GM18526 (cell line): ENCODE measurements around the gene ABR.

Source experiments
- POLR2A ChIP-seq: IDR thresholded peaks from 3 replicates; pipeline ENCODE4 v1.6.1; 2011; ENCODE audit not compliant: insufficient read length; ENCODE audit errors: extremely low read depth

Gene ABR

GRCh38 chr17:1003972-1004768 lies 175.6 kb downstream of the ABR start:
- TF ChIP-seq POLR2A = no peak

GRCh38 chr17:1003633-1003971 lies 176.2 kb downstream of the ABR start:
- no peak for TF ChIP-seq POLR2A

GRCh38 chr17:1002771-1003555 lies 176.8 kb downstream of the ABR start:
- no peak for TF ChIP-seq POLR2A

GRCh38 chr17:1002412-1002753 lies 177.4 kb downstream of the ABR start:
- TF ChIP-seq POLR2A = no peak

- no peak for TF ChIP-seq POLR2A
Measured at GRCh38 chr17:1001640-1002411, 178.0 kb downstream of the ABR start.

GRCh38 chr17:1000597-1001461 lies 179.0 kb downstream of the ABR start:
- TF ChIP-seq POLR2A = no peak

- TF ChIP-seq POLR2A = no peak
Measured at GRCh38 chr17:998111-998510, 181.7 kb downstream of the ABR start.

GRCh38 chr17:996554-997344 lies 183.0 kb downstream of the ABR start, which contains the start of gene TIMM22:
Gene TIMM22 (plus strand): TSS chr17:997129. CDS start chr17:997143, 14 bp downstream.
- peak; percentile 91 for TF ChIP-seq POLR2A

GRCh38 chr17:992933-993332 lies 186.8 kb downstream of the ABR start:
- TF ChIP-seq POLR2A = no peak

GRCh38 chr17:988561-988960 lies 191.2 kb downstream of the ABR start:
- TF ChIP-seq POLR2A = no peak

- TF ChIP-seq POLR2A = no peak
Measured at GRCh38 chr17:987931-988330, 191.8 kb downstream of the ABR start.

- no peak for TF ChIP-seq POLR2A
Measured at GRCh38 chr17:986322-986929, 193.4 kb downstream of the ABR start.

GRCh38 chr17:983921-984320 lies 195.9 kb downstream of the ABR start:
- no peak for TF ChIP-seq POLR2A

GRCh38 chr17:981292-981658 lies 198.5 kb downstream of the ABR start:
- TF ChIP-seq POLR2A = no peak
